GM19035 (cell line): ENCODE data around the gene KLHL15.

Experiments used
- ATAC-seq: cut with Tn5 transposase; IDR thresholded peaks from one replicate; pipeline ENCODE4 v1.9.1; 2021; ENCODE audit not compliant: unreplicated experiment

Gene KLHL15

GRCh38 chrX:23952984-23953907 is 73.7 kb downstream of the KLHL15 start:
- peak; percentile 91 for ATAC-seq

GRCh38 chrX:23952391-23952790 is 74.6 kb downstream of the KLHL15 start:
- ATAC-seq, result no peak

GRCh38 chrX:23945206-23945605 is 81.8 kb downstream of the KLHL15 start:
- ATAC-seq, result no peak

- no peak for ATAC-seq
Measured at GRCh38 chrX:23944234-23944633, 82.8 kb downstream of the KLHL15 start.

- no peak for ATAC-seq
Measured at GRCh38 chrX:23939203-23939602, 87.8 kb downstream of the KLHL15 start.

GRCh38 chrX:23938690-23939089 is 88.3 kb downstream of the KLHL15 start:
- no peak for ATAC-seq

- no peak for ATAC-seq
Measured at GRCh38 chrX:23937100-23937499, 89.9 kb downstream of the KLHL15 start.

- no peak for ATAC-seq
Measured at GRCh38 chrX:23936180-23936579, 90.8 kb downstream of the KLHL15 start.

GRCh38 chrX:23935106-23935505 is 91.9 kb downstream of the KLHL15 start:
- no peak for ATAC-seq
